Neural crest cell (in vitro differentiated cells): ENCODE measurements around the gene FAP. TPM values are rescaled to one million over a fixed set of nuclear protein-coding genes. Genes with fewer than 3 reads are reported as not detected.

Experiments
- DNase-seq: peaks from one replicate; pipeline ENCODE4 v3.0.0; 2021; ENCODE audit warnings: low read depth, mixed read lengths, low spot score
- H3K27ac Mint-ChIP-seq: one replicate; pipeline ENCODE4 v1.8.0; 2021; ENCODE audit warnings: mild to moderate bottlenecking, mixed read lengths; ENCODE audit not compliant: unreplicated experiment
- H3K27me3 Mint-ChIP-seq: 2 replicates; pipeline ENCODE4 v1.8.0; 2021; ENCODE audit warnings: low read depth, mild to moderate bottlenecking, mixed read lengths
- H3K36me3 Mint-ChIP-seq: 2 replicates; pipeline ENCODE4 v1.8.0; 2021; ENCODE audit warnings: low read depth, mild to moderate bottlenecking, mixed read lengths
- H3K4me1 Mint-ChIP-seq: 2 replicates; pipeline ENCODE4 v1.8.0; 2021; ENCODE audit warnings: mixed read lengths
- H3K4me3 Mint-ChIP-seq: one replicate; pipeline ENCODE4 v1.8.0; 2021; ENCODE audit warnings: mild to moderate bottlenecking, mixed read lengths
- H3K9me3 Mint-ChIP-seq: 2 replicates; pipeline ENCODE4 v1.8.0; 2021; ENCODE audit warnings: mixed read lengths
- total RNA-seq: library from RNA; stranded (reverse); gene quantifications from 2 replicates; pipeline ENCODE4 v1.2.1, GENCODE V29; 2021
- TF ChIP-seq, protein P1 (sequence below): fragments of 200-600 bp; sonication (generic); conservative IDR thresholded peaks from 2 replicates; pipeline ENCODE4 v1.5.0; 2021; ENCODE audit warnings: antibody characterized with exemption, mild to moderate bottlenecking

The FAP gene
- total RNA-seq, 1 donor from 2014 or later: not detected

DNA sequence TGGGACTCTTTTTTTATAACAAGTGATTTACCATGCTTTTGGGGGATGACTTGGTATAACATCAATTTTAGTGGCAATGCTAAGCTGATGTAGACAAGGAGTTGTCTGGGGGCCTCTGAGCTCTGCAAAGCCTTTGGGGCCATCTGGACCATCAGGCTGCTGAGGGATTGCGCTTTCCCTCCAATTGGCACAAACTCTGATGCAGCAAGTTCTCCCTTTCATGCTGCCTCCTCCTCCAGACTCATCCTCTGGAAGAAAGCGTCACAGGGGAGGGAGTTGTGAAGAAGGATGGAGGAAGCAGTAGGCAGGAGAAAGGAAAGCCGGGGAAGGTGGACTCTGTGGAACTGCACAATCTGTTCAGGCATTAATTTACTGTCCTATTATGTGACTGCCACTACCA is 10.2 kb upstream of the FAP start:
- H3K27ac Mint-ChIP-seq: no peak overlapping the region
- H3K9me3 Mint-ChIP-seq: peaks cover 3% of the 10 kb centered on the region
- H3K4me1 Mint-ChIP-seq: peaks cover 4% of the 10 kb centered on the region
- no peaks in the 10 kb centered on the region for H3K27me3 Mint-ChIP-seq
- no peak overlapping the region for H3K4me3 Mint-ChIP-seq
- no peak for DNase-seq
- TF ChIP-seq, protein P1, sequence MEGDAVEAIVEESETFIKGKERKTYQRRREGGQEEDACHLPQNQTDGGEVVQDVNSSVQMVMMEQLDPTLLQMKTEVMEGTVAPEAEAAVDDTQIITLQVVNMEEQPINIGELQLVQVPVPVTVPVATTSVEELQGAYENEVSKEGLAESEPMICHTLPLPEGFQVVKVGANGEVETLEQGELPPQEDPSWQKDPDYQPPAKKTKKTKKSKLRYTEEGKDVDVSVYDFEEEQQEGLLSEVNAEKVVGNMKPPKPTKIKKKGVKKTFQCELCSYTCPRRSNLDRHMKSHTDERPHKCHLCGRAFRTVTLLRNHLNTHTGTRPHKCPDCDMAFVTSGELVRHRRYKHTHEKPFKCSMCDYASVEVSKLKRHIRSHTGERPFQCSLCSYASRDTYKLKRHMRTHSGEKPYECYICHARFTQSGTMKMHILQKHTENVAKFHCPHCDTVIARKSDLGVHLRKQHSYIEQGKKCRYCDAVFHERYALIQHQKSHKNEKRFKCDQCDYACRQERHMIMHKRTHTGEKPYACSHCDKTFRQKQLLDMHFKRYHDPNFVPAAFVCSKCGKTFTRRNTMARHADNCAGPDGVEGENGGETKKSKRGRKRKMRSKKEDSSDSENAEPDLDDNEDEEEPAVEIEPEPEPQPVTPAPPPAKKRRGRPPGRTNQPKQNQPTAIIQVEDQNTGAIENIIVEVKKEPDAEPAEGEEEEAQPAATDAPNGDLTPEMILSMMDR: no peak
- no peaks in the 10 kb centered on the region for H3K36me3 Mint-ChIP-seq

DNA sequence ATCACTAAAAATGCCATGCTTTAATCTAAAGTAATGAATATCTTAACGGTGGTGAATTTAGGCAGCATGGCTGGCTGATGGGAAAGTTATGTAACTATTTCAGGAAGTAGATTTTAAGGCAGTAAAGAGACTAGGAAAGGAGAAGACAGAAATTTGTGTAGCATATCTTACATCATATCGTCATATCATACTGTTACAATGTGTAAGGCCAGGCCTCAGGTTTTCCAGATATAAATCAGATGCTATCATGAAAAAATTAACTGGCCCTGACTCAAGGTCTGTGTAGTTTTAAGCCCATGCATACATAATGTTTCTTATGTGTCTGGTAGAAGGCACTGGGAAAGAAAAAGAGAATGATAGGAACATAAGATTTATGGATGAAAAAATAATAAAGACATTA is 8.9 kb upstream of the FAP start:
- Mint-ChIP-seq H3K4me3 (no peak overlapping the region), H3K9me3 (peaks cover 3% of the 10 kb centered on the region), H3K27ac (no peak overlapping the region), H3K36me3 (no peaks in the 10 kb centered on the region), H3K4me1 (peaks cover 4% of the 10 kb centered on the region), H3K27me3 (no peaks in the 10 kb centered on the region)
- no peak for DNase-seq
- TF ChIP-seq, protein P1: no peak

DNA sequence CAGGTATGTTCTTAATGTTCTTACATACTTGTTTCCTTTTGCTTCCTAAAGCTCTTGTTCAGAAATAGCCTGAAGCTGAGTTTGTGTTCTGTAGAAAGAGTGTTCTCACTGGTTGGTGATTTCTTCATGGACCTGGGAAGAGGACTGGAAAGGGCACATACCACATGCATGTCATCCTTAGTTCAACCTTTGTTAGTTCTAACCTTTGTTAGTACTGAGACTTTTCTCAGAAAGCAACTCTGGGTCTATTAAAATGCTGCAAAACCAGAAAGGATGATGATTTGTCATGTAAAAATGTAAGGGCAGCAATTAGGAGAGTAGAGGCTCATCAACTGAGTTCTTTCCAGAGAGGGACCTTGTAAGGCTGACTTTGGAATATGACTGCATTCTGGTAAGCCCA is 2.5 kb upstream of the FAP start:
- H3K36me3 Mint-ChIP-seq: no peaks in the 10 kb centered on the region
- no peaks in the 10 kb centered on the region for H3K27me3 Mint-ChIP-seq
- peaks cover 6% of the 10 kb centered on the region for H3K4me1 Mint-ChIP-seq

DNA sequence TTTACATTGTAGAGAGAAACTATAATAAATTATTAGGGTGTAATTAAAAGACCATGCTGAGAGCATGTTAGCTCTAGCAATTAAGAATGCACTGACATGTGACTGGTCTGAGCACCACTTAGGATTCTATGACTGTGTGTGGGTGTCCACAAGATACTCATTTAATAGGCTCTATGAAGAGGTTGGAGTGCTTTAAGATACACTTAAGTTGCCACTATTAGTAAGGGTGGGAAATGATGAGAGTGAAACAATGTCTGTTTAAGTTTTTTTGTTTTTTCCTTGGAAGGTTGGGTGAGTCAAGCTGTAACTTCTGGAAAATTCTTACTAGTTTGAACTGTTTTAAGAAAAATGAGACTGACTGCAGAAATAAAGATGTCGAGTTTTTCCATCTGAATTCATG is 1.8 kb upstream of the FAP start:
- Mint-ChIP-seq H3K36me3 (no peaks in the 10 kb centered on the region), H3K27me3 (no peaks in the 10 kb centered on the region), H3K27ac (no peak overlapping the region), H3K4me1 (peaks cover 6% of the 10 kb centered on the region), H3K4me3 (no peak overlapping the region), H3K9me3 (peaks cover 3% of the 10 kb centered on the region)
- DNase-seq: no peak
- TF ChIP-seq, protein P1: no peak

More for the DNA sequence above, 2.5 kb upstream of the FAP start:
- H3K9me3 Mint-ChIP-seq: peaks cover 3% of the 10 kb centered on the region
- DNase-seq: no peak
- TF ChIP-seq, protein P1: no peak
- H3K27ac Mint-ChIP-seq: no peak overlapping the region
- H3K4me3 Mint-ChIP-seq: no peak overlapping the region

DNA sequence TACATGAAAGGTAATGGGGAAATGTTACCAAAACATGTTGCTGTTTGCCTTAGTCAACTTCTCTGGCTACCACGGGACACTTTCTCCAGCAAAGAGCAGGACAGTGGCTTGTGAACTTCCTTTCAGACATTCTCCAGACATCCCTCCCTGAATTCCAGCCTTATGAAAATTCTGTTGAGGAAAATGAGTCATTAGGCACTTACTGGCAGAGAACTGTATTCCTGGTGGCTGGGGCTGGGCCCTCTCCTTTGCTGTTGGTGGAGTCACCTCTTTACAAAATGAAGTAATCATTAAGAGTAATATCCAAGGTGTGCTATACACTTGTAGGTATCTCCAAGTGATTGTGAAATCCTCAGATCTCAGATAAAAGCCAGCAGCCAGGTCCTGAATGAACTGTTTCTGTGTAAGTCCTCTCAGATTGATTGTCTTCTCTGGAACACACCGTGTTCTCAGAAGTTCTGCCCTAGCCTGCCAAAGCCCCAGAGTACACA is 1.3 kb upstream of the FAP start:
- DNase-seq: no peak
- Mint-ChIP-seq H3K36me3 (no peaks in the 10 kb centered on the region), H3K9me3 (peaks cover 3% of the 10 kb centered on the region), H3K27me3 (peaks cover 3% of the 10 kb centered on the region), H3K4me1 (peaks cover 6% of the 10 kb centered on the region), H3K27ac (no peak overlapping the region), H3K4me3 (no peak overlapping the region)
- TF ChIP-seq, protein P1: no peak

DNA sequence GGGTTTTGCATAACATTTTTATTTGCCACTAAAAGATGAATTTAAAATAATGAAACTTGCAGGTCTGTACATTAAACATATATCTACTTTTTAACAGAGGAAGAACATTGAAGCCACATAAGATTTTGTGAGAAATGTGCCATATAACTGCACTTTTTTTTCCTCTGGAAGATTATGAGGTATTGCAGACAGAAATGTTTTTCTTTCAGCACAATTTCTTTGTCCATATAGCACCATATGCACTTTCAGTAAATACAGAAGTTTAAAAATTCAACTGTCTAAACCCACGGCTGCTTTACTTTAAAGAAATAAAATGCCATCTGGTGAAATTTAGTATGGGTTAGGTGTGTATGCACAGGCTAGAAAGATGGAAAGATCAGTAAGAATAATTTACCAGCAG is 470 bp upstream of the FAP start:
- peaks cover 3% of the 10 kb centered on the region for H3K27me3 Mint-ChIP-seq
- TF ChIP-seq, protein P1: no peak
- H3K4me1 Mint-ChIP-seq: peaks cover 6% of the 10 kb centered on the region
- no peaks in the 10 kb centered on the region for H3K9me3 Mint-ChIP-seq
- H3K27ac Mint-ChIP-seq: no peak overlapping the region
- no peaks in the 10 kb centered on the region for H3K36me3 Mint-ChIP-seq
- no peak overlapping the region for H3K4me3 Mint-ChIP-seq
- no peak for DNase-seq
